Ishikawa (cell line): ENCODE results near the gene NAGK.

ENCODE experiments used
- CREB1 ChIP-seq: IDR thresholded peaks from 2 replicates; pipeline ENCODE4 v1.6.1; 2012; ENCODE audit warnings: low read depth
- EGR1 ChIP-seq: IDR thresholded peaks from 2 replicates; pipeline ENCODE4 v1.6.1; 2012
- EP300 ChIP-seq: IDR thresholded peaks from 2 replicates; pipeline ENCODE4 v1.6.1; 2012; ENCODE audit warnings: borderline replicate concordance
- FOXM1 ChIP-seq: IDR thresholded peaks from 2 replicates; pipeline ENCODE4 v1.6.1; 2012; ENCODE audit warnings: low read depth, borderline replicate concordance
- MAX ChIP-seq: IDR thresholded peaks from 2 replicates; pipeline ENCODE4 v1.6.1; 2012
- NFIC ChIP-seq: IDR thresholded peaks from 2 replicates; pipeline ENCODE4 v1.6.1; 2012
- RAD21 ChIP-seq: IDR thresholded peaks from 2 replicates; pipeline ENCODE4 v1.6.1; 2012; ENCODE audit warnings: low read depth
- TEAD4 ChIP-seq: IDR thresholded peaks from 2 replicates; pipeline ENCODE4 v1.6.1; 2012
- YY1 ChIP-seq: IDR thresholded peaks from 2 replicates; pipeline ENCODE4 v1.6.1; 2012; ENCODE audit warnings: low read depth
- ZBTB7A ChIP-seq: IDR thresholded peaks from 2 replicates; pipeline ENCODE4 v1.6.1; 2012; ENCODE audit warnings: low read depth

- TF ChIP-seq CREB1 (no peak), RAD21 (no peak), ZBTB7A (no peak), YY1 (no peak), TEAD4 (no peak), FOXM1 (no peak), EP300 (no peak), MAX (no peak), NFIC (no peak), EGR1 (no peak)
Measured at GRCh38 chr2:71043531-71044407, 24.7 kb upstream of the NAGK start.
